A549 (cell line): ENCODE results near the gene WDR72.
A peak's percentile ranks its signal among the peaks of the same experiment; 100 is the strongest.

ENCODE experiments used
- CEBPB ChIP-seq, 2 experiments: fragments of >200 bp in 1 of 2; sonication (Bioruptor Twin) in 1 of 2; formaldehyde crosslinking in 1 of 2; IDR thresholded peaks; 2 replicates each; pipeline ENCODE4 v1.6.1; 2012 to 2016
- CTCF ChIP-seq: fragments of >200 bp; sonication (Bioruptor Twin); formaldehyde crosslinking; IDR thresholded peaks from 3 replicates; pipeline ENCODE4 v1.5.1; 2016
- MAFK ChIP-seq: fragments of 450-650 bp; IDR thresholded peaks from 2 replicates; pipeline ENCODE4 v1.6.1; 2014; ENCODE audit not compliant: partially characterized antibody
- POLR2A ChIP-seq: IDR thresholded peaks from 2 replicates; pipeline ENCODE4 v1.6.1; 2012; ENCODE audit warnings: mild to moderate bottlenecking, low read length
- RAD21 ChIP-seq, 2 experiments: fragments of >200 bp in 1 of 2; sonication (Bioruptor Twin) in 1 of 2; formaldehyde crosslinking in 1 of 2; IDR thresholded peaks in 1 of 2; conservative IDR thresholded peaks in 1 of 2; 2 replicates in 1 of 2; 3 replicates in 1 of 2; pipeline ENCODE4 v1.6.1; 2012 to 2018; ENCODE audit warnings: inconsistent platforms in 1 of 2
- RCOR1 ChIP-seq: fragments of 150-350 bp; IDR thresholded peaks from 2 replicates; pipeline ENCODE4 v1.6.1; 2014; ENCODE audit warnings: antibody characterized with exemption, low read length, low read depth
- ZFP36 ChIP-seq: fragments of 450-650 bp; IDR thresholded peaks from 2 replicates; pipeline ENCODE4 v1.6.1; 2014; ENCODE audit warnings: borderline replicate concordance; ENCODE audit not compliant: partially characterized antibody

- TF ChIP-seq ZFP36 (no peak), RCOR1 (no peak), CTCF (no peak), POLR2A (no peak), CEBPB (IDR thresholded peaks at IDR 0.05) (no peak), MAFK (peak; percentile 63), RAD21 (conservative IDR thresholded peaks at IDR 0.05 in 1 of 2, IDR thresholded peaks at IDR 0.05 in 1 of 2) (no peak)
Measured at GRCh38 chr15:53564647-53565046, 194.8 kb downstream of the WDR72 start.
